ENCODE data around the gene SPG21.

The SPG21 gene

DNA sequence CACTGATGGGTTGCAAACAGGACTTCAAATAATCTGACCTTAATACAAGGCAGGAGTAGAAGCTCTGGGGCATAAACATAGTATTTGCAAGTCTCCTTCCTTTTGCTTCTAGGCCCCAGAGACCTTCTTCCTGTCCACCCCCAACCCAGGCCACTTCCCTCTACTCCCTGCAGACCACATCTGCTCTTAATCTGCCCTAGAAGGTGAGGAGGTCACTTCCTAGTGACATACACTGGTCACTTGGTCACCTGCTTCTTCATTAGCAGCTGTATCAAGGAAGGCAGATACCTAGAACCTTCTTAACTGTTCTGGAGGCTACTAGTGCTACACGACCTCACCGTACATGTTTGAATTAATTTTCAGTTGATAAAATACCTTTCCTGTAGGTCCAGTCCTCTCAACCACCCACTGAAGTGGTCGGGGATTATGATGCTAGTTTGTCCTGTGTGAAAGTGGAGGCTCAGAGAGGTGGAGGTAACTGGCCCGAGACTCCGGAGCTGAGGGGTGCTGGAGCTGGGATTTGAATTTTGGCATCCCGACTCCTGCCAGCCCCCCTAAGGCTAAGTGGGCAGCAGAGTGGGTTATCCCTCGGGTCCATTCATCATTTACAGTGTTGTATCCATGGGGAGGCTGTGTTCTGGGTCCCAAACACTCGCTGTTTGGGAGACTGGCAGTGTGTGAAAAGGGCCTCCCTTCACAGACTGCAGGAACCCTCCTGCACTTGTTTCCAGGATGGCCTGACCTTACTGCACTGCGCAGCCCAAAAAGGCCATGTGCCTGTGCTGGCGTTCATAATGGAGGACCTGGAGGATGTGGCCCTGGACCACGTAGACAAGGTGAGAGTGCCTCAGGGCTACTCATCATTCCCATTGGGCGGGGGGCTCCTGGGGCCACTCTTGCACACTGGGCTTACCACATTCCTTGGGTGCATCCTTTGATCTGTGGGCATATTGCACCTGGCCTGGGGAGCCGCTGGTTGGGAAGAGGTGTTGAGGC, 64.1 kb downstream of the SPG21 start:
- Histone ChIP-seq H3F3A (ENCODE audit: insufficient read depth, low read length) (no peaks in the 10 kb centered on the region), H3K79me2 (ENCODE audit: insufficient read depth, low read length) (no peaks in the 10 kb centered on the region), H3K27me3 (ENCODE audit: insufficient read depth, low read length) (peaks cover 4% of the 10 kb centered on the region; the same call in 1 of the 2 replicates), H3K4me1 (ENCODE audit: insufficient read depth, low read length, severe bottlenecking) (no peaks in the 10 kb centered on the region), H2AFZ (ENCODE audit: low read length) (no peak overlapping the region), H3K4me3 (ENCODE audit: low read depth, low read length, poor library complexity, severe bottlenecking) (no peak overlapping the region), H3K4me2 (ENCODE audit: low read length) (no peak overlapping the region), H3K9me3 (ENCODE audit: low read length) (no peaks in the 10 kb centered on the region), H3K27ac (ENCODE audit: low read depth, low read length, poor library complexity, severe bottlenecking) (no peak overlapping the region), H4K20me1 (ENCODE audit: insufficient read depth, low read length) (no peaks in the 10 kb centered on the region), H3K9ac (ENCODE audit: low read length) (no peak overlapping the region), H3K9me2 (ENCODE audit: low read depth, low read length) (no peaks in the 10 kb centered on the region), H3K36me3 (ENCODE audit: insufficient read depth, low read length) (no peaks in the 10 kb centered on the region)
- no peak for TF ChIP-seq EZH2 (IDR thresholded peaks at IDR 0.05; ENCODE audit: borderline replicate concordance, low read length)
- TF ChIP-seq, protein P1, sequence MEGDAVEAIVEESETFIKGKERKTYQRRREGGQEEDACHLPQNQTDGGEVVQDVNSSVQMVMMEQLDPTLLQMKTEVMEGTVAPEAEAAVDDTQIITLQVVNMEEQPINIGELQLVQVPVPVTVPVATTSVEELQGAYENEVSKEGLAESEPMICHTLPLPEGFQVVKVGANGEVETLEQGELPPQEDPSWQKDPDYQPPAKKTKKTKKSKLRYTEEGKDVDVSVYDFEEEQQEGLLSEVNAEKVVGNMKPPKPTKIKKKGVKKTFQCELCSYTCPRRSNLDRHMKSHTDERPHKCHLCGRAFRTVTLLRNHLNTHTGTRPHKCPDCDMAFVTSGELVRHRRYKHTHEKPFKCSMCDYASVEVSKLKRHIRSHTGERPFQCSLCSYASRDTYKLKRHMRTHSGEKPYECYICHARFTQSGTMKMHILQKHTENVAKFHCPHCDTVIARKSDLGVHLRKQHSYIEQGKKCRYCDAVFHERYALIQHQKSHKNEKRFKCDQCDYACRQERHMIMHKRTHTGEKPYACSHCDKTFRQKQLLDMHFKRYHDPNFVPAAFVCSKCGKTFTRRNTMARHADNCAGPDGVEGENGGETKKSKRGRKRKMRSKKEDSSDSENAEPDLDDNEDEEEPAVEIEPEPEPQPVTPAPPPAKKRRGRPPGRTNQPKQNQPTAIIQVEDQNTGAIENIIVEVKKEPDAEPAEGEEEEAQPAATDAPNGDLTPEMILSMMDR (IDR thresholded peaks at IDR 0.05; ENCODE audit: low read length), result no peak

DNA sequence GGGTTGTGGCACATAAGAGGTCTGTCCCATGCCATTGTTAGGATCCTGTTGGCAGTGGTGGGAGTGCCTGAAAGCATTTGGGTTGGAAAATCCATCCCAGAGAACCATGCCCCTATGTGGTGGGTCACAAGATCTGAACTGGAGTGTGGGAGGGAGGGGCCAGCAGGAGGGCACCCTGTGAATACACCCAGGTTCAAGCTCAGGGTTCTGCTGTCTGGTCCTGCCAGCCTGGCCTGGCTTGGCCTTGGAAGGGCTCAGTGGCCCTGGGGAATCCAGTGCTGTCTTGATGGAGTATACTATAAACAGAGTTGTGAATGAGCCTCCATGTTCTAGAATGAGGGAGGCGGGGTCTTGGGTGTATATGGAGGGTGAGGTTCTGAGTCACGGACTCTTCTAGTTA, 66.2 kb downstream of the SPG21 start:
- no peak overlapping the region for H3K27ac ChIP-seq (ENCODE audit: low read depth, low read length, poor library complexity, severe bottlenecking)
- no peak overlapping the region for H2AFZ ChIP-seq (ENCODE audit: low read length)
- H3K4me1 ChIP-seq (ENCODE audit: insufficient read depth, low read length, severe bottlenecking), result no peaks in the 10 kb centered on the region
- no peak overlapping the region for H3K4me2 ChIP-seq (ENCODE audit: low read length)
- H4K20me1 ChIP-seq (ENCODE audit: insufficient read depth, low read length), result no peaks in the 10 kb centered on the region
- H3K36me3 ChIP-seq (ENCODE audit: insufficient read depth, low read length), result no peaks in the 10 kb centered on the region
- no peaks in the 10 kb centered on the region for H3K9me3 ChIP-seq (ENCODE audit: low read length)
- H3K9me2 ChIP-seq (ENCODE audit: low read depth, low read length), result no peaks in the 10 kb centered on the region
- H3K27me3 ChIP-seq (ENCODE audit: insufficient read depth, low read length), result peaks cover 4% of the 10 kb centered on the region; the same call in 1 of the 2 replicates
- no peaks in the 10 kb centered on the region for H3F3A ChIP-seq (ENCODE audit: insufficient read depth, low read length)
- TF ChIP-seq, protein P1 (IDR thresholded peaks at IDR 0.05; ENCODE audit: low read length), result no peak
- no peak for TF ChIP-seq EZH2 (IDR thresholded peaks at IDR 0.05; ENCODE audit: borderline replicate concordance, low read length)
- no peaks in the 10 kb centered on the region for H3K79me2 ChIP-seq (ENCODE audit: insufficient read depth, low read length)
- no peak overlapping the region for H3K4me3 ChIP-seq (ENCODE audit: low read depth, low read length, poor library complexity, severe bottlenecking)
- no peak overlapping the region for H3K9ac ChIP-seq (ENCODE audit: low read length)

DNA sequence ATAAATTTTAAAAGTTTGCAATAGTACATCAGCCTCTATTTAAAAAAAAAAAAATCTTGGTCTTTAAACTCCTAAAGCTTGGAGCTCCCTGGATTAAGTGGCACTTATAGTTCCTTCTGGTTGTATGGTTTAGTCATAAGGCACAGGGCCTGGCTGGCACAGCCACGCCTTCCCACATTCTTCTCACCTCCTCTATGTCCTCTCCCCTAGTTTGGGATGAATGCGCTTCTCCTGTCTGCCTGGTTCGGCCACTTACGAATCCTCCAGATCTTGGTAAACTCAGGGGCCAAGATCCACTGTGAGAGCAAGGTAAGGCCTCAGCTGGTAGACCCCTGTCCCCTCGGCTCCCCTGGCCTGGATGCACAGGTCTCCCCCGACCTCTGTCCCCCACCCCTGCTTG, 68.0 kb downstream of the SPG21 start:
- H3F3A ChIP-seq (ENCODE audit: insufficient read depth, low read length), result no peaks in the 10 kb centered on the region
- H3K79me2 ChIP-seq (ENCODE audit: insufficient read depth, low read length), result no peaks in the 10 kb centered on the region
- no peaks in the 10 kb centered on the region for H3K36me3 ChIP-seq (ENCODE audit: insufficient read depth, low read length)
- no peaks in the 10 kb centered on the region for H3K9me2 ChIP-seq (ENCODE audit: low read depth, low read length)
- H2AFZ ChIP-seq (ENCODE audit: low read length), result no peak overlapping the region
- H3K9me3 ChIP-seq (ENCODE audit: low read length), result no peaks in the 10 kb centered on the region
- no peak overlapping the region for H3K9ac ChIP-seq (ENCODE audit: low read length)
- H3K27ac ChIP-seq (ENCODE audit: low read depth, low read length, poor library complexity, severe bottlenecking), result no peak overlapping the region
- no peaks in the 10 kb centered on the region for H4K20me1 ChIP-seq (ENCODE audit: insufficient read depth, low read length)
- H3K4me2 ChIP-seq (ENCODE audit: low read length), result no peak overlapping the region
- no peak for TF ChIP-seq EZH2 (IDR thresholded peaks at IDR 0.05; ENCODE audit: borderline replicate concordance, low read length)
- TF ChIP-seq, protein P1 (IDR thresholded peaks at IDR 0.05; ENCODE audit: low read length), result no peak
- H3K27me3 ChIP-seq (ENCODE audit: insufficient read depth, low read length), result peaks cover 4% of the 10 kb centered on the region; the same call in 1 of the 2 replicates
- no peak overlapping the region for H3K4me3 ChIP-seq (ENCODE audit: low read depth, low read length, poor library complexity, severe bottlenecking)
- H3K4me1 ChIP-seq (ENCODE audit: insufficient read depth, low read length, severe bottlenecking), result no peaks in the 10 kb centered on the region
